Neural crest cell (in vitro differentiated cells): Measurements from ENCODE around the gene DISC1. TPM values are rescaled to one million over a fixed set of nuclear protein-coding genes. Genes with fewer than 3 reads are reported as not detected.

ENCODE experiments used
- DNase-seq: peaks from one replicate; pipeline ENCODE4 v3.0.0; 2021; ENCODE audit warnings: low read depth, mixed read lengths, low spot score
- H3K27ac Mint-ChIP-seq: one replicate; pipeline ENCODE4 v1.8.0; 2021; ENCODE audit warnings: mild to moderate bottlenecking, mixed read lengths; ENCODE audit not compliant: unreplicated experiment
- H3K27me3 Mint-ChIP-seq: 2 replicates; pipeline ENCODE4 v1.8.0; 2021; ENCODE audit warnings: low read depth, mild to moderate bottlenecking, mixed read lengths
- H3K36me3 Mint-ChIP-seq: 2 replicates; pipeline ENCODE4 v1.8.0; 2021; ENCODE audit warnings: low read depth, mild to moderate bottlenecking, mixed read lengths
- H3K4me1 Mint-ChIP-seq: 2 replicates; pipeline ENCODE4 v1.8.0; 2021; ENCODE audit warnings: mixed read lengths
- H3K4me3 Mint-ChIP-seq: one replicate; pipeline ENCODE4 v1.8.0; 2021; ENCODE audit warnings: mild to moderate bottlenecking, mixed read lengths
- H3K9me3 Mint-ChIP-seq: 2 replicates; pipeline ENCODE4 v1.8.0; 2021; ENCODE audit warnings: mixed read lengths
- CTCF ChIP-seq: fragments of 200-600 bp; sonication (generic); conservative IDR thresholded peaks from 2 replicates; pipeline ENCODE4 v1.5.0; 2021; ENCODE audit warnings: antibody characterized with exemption, mild to moderate bottlenecking
- total RNA-seq: library from RNA; stranded (reverse); gene quantifications from 2 replicates; pipeline ENCODE4 v1.2.1, GENCODE V29; 2021

The DISC1 gene
- total RNA-seq, 1 donor from 2014 or later, result 13.7 TPM

- Mint-ChIP-seq H3K4me3 (no peak overlapping the region), H3K9me3 (no peaks in the 10 kb centered on the region), H3K36me3 (no peaks in the 10 kb centered on the region), H3K27me3 (no peaks in the 10 kb centered on the region), H3K4me1 (peaks cover 16% of the 10 kb centered on the region), H3K27ac (no peak overlapping the region)
- TF ChIP-seq CTCF, result no peak
- no peak for DNase-seq
These were observed 32.5 kb upstream of the DISC1 start for GRCh38 chr1:231594123-231594522.

- Mint-ChIP-seq H3K27me3 (no peaks in the 10 kb centered on the region), H3K27ac (no peak overlapping the region), H3K9me3 (no peaks in the 10 kb centered on the region), H3K4me3 (no peak overlapping the region), H3K4me1 (peaks cover 16% of the 10 kb centered on the region), H3K36me3 (no peaks in the 10 kb centered on the region)
- DNase-seq, result no peak
- no peak for TF ChIP-seq CTCF
These were observed 31.8 kb upstream of the DISC1 start for GRCh38 chr1:231594749-231595148.

- H3K27ac Mint-ChIP-seq, result no peak overlapping the region
- H3K4me3 Mint-ChIP-seq, result no peak overlapping the region
- peaks cover 16% of the 10 kb centered on the region for H3K4me1 Mint-ChIP-seq
These were observed 30.2 kb upstream of the DISC1 start for GRCh38 chr1:231596337-231596791.

GRCh38 chr1:231597971-231598370, 28.6 kb upstream of the DISC1 start:
- H3K27ac Mint-ChIP-seq, result no peak overlapping the region
- no peak for TF ChIP-seq CTCF
- no peaks in the 10 kb centered on the region for H3K36me3 Mint-ChIP-seq
- no peak overlapping the region for H3K4me3 Mint-ChIP-seq
- H3K4me1 Mint-ChIP-seq, result peaks cover 19% of the 10 kb centered on the region
- no peak for DNase-seq
- no peaks in the 10 kb centered on the region for H3K27me3 Mint-ChIP-seq
- no peaks in the 10 kb centered on the region for H3K9me3 Mint-ChIP-seq

More at GRCh38 chr1:231596337-231596791, 30.2 kb upstream of the DISC1 start:
- no peaks in the 10 kb centered on the region for H3K9me3 Mint-ChIP-seq
- no peaks in the 10 kb centered on the region for H3K27me3 Mint-ChIP-seq
- H3K36me3 Mint-ChIP-seq, result no peaks in the 10 kb centered on the region
- TF ChIP-seq CTCF, result no peak
- DNase-seq, result no peak

GRCh38 chr1:231600458-231600976, 26.1 kb upstream of the DISC1 start:
- peaks cover 26% of the 10 kb centered on the region for H3K4me1 Mint-ChIP-seq
- H3K27ac Mint-ChIP-seq, result no peak overlapping the region
- no peaks in the 10 kb centered on the region for H3K27me3 Mint-ChIP-seq
- no peaks in the 10 kb centered on the region for H3K36me3 Mint-ChIP-seq
- no peak overlapping the region for H3K4me3 Mint-ChIP-seq
- no peak for DNase-seq
- no peaks in the 10 kb centered on the region for H3K9me3 Mint-ChIP-seq
- no peak for TF ChIP-seq CTCF
